Measurements from ENCODE around the gene POGLUT3. TPM values are rescaled to one million over a fixed set of nuclear protein-coding genes. Genes with fewer than 3 reads are reported as not detected.

The POGLUT3 gene
- total and polyA plus RNA-seq, 2 experiments from 2014 or later: 21.6 to 23.9 TPM

- peaks cover 31% of the 10 kb centered on the region for H3K79me2 ChIP-seq (ENCODE audit: insufficient read depth)
- H3K27ac ChIP-seq: no peak overlapping the region
Measured at GRCh38 chr11:108495326-108495725, 2.9 kb downstream of the POGLUT3 start.

GRCh38 chr11:108494182-108494581, 4.0 kb downstream of the POGLUT3 start:
- in situ Hi-C loops (cut with MboI): no loop called here
- DNase-seq: no peak
- H3K27me3 ChIP-seq (replicated peaks; ENCODE audit: insufficient read depth): no peaks in the 10 kb centered on the region
- no peak overlapping the region for H3K9ac ChIP-seq
- no peaks in the 10 kb centered on the region for H3K9me2 ChIP-seq (ENCODE audit: insufficient read depth)
- H3K27ac ChIP-seq: no peak overlapping the region
- no peak for TF ChIP-seq EZH2phosphoT487 (IDR thresholded peaks at IDR 0.05; ENCODE audit: insufficient read depth, low read depth)
- no peak for TF ChIP-seq EZH2 (IDR thresholded peaks at IDR 0.05; ENCODE audit: insufficient read depth, poor library complexity, severe bottlenecking)
- no peak overlapping the region for H3K4me2 ChIP-seq (ENCODE audit: unreplicated experiment)
- no peaks in the 10 kb centered on the region for H4K20me1 ChIP-seq (ENCODE audit: insufficient read depth)
- peaks cover 11% of the 10 kb centered on the region for H3K4me1 ChIP-seq (ENCODE audit: insufficient read depth)
- H3K4me3 ChIP-seq: no peak overlapping the region
- WGBS, 2 experiments (ENCODE audit: low coverage in 1 of 2, low lambda C conversion rate in 2 of 2, missing lambda C conversion rate in 2 of 2): 39 to 47% methylated on average over 6 of the region's 6 CpGs
- peaks cover 19% of the 10 kb centered on the region for H3F3A ChIP-seq (ENCODE audit: insufficient read depth)
- H3K79me2 ChIP-seq (ENCODE audit: insufficient read depth): peaks cover 31% of the 10 kb centered on the region
- H2AFZ ChIP-seq: no peak overlapping the region
- no peaks in the 10 kb centered on the region for H3K9me3 ChIP-seq (ENCODE audit: low read depth)
- no peaks in the 10 kb centered on the region for H3K36me3 ChIP-seq (ENCODE audit: low read depth)

More at GRCh38 chr11:108495326-108495725, 2.9 kb downstream of the POGLUT3 start:
- Histone ChIP-seq H4K20me1 (ENCODE audit: insufficient read depth) (no peaks in the 10 kb centered on the region), H3K4me1 (ENCODE audit: insufficient read depth) (peaks cover 11% of the 10 kb centered on the region), H3K4me2 (ENCODE audit: unreplicated experiment) (no peak overlapping the region), H3K4me3 (no peak overlapping the region), H3K27me3 (replicated peaks; ENCODE audit: insufficient read depth) (no peaks in the 10 kb centered on the region), H3K36me3 (ENCODE audit: low read depth) (no peaks in the 10 kb centered on the region), H3K9me3 (ENCODE audit: low read depth) (no peaks in the 10 kb centered on the region), H2AFZ (no peak overlapping the region), H3F3A (ENCODE audit: insufficient read depth) (peaks cover 20% of the 10 kb centered on the region), H3K9ac (no peak overlapping the region), H3K9me2 (ENCODE audit: insufficient read depth) (no peaks in the 10 kb centered on the region)
- in situ Hi-C loops (cut with MboI): no loop called here
- TF ChIP-seq EZH2 (IDR thresholded peaks at IDR 0.05; ENCODE audit: insufficient read depth, poor library complexity, severe bottlenecking): no peak
- TF ChIP-seq EZH2phosphoT487 (IDR thresholded peaks at IDR 0.05; ENCODE audit: insufficient read depth, low read depth): no peak
- 83 to 85% methylated on average over 3 of the region's 3 CpGs for WGBS, 2 experiments (ENCODE audit: low coverage in 1 of 2, low lambda C conversion rate in 2 of 2, missing lambda C conversion rate in 2 of 2)
- DNase-seq: no peak

- TF ChIP-seq EZH2 (IDR thresholded peaks at IDR 0.05; ENCODE audit: insufficient read depth, poor library complexity, severe bottlenecking): no peak
- TF ChIP-seq EZH2phosphoT487 (IDR thresholded peaks at IDR 0.05; ENCODE audit: insufficient read depth, low read depth): no peak
- Histone ChIP-seq H3K4me2 (ENCODE audit: unreplicated experiment) (no peak overlapping the region), H3K9ac (no peak overlapping the region), H3K9me3 (ENCODE audit: low read depth) (no peaks in the 10 kb centered on the region), H2AFZ (no peak overlapping the region), H3K27me3 (replicated peaks; ENCODE audit: insufficient read depth) (no peaks in the 10 kb centered on the region), H3K36me3 (ENCODE audit: low read depth) (no peaks in the 10 kb centered on the region), H3K4me3 (no peak overlapping the region), H4K20me1 (ENCODE audit: insufficient read depth) (no peaks in the 10 kb centered on the region), H3K4me1 (ENCODE audit: insufficient read depth) (peaks cover 8% of the 10 kb centered on the region), H3K27ac (no peak overlapping the region), H3K79me2 (ENCODE audit: insufficient read depth) (peaks cover 31% of the 10 kb centered on the region), H3K9me2 (ENCODE audit: insufficient read depth) (no peaks in the 10 kb centered on the region), H3F3A (ENCODE audit: insufficient read depth) (peaks cover 14% of the 10 kb centered on the region)
- no peak for DNase-seq
- WGBS, 2 experiments (ENCODE audit: low coverage in 1 of 2, low lambda C conversion rate in 2 of 2, missing lambda C conversion rate in 2 of 2): 98 to 100% methylated on average over 3 of the region's 3 CpGs
- in situ Hi-C loops (cut with MboI): no loop called here
Measured at GRCh38 chr11:108491936-108492335, 6.2 kb downstream of the POGLUT3 start.

GRCh38 chr11:108486828-108487227, 11.4 kb downstream of the POGLUT3 start:
- H3F3A ChIP-seq (ENCODE audit: insufficient read depth): no peaks in the 10 kb centered on the region
- H3K27ac ChIP-seq: no peak overlapping the region
- 0 out of 2 replicates have a peak, but pooled peaks cover 3% of the 10 kb centered on the region for H3K79me2 ChIP-seq (ENCODE audit: insufficient read depth)
- no peaks in the 10 kb centered on the region for H3K9me2 ChIP-seq (ENCODE audit: insufficient read depth)
- H3K9me3 ChIP-seq (ENCODE audit: low read depth): no peaks in the 10 kb centered on the region
- 90 to 100% methylated on average over 3 of the region's 3 CpGs for WGBS, 2 experiments (ENCODE audit: low coverage in 1 of 2, low lambda C conversion rate in 2 of 2, missing lambda C conversion rate in 2 of 2)
- no peak for DNase-seq
- H3K4me3 ChIP-seq: no peak overlapping the region
- no peak overlapping the region for H2AFZ ChIP-seq
- H3K36me3 ChIP-seq (ENCODE audit: low read depth): no peaks in the 10 kb centered on the region
- no peaks in the 10 kb centered on the region for H4K20me1 ChIP-seq (ENCODE audit: insufficient read depth)
- no peak overlapping the region for H3K9ac ChIP-seq
- H3K4me2 ChIP-seq (ENCODE audit: unreplicated experiment): no peak overlapping the region
- in situ Hi-C loops (cut with MboI): no loop called here
- no peaks in the 10 kb centered on the region for H3K27me3 ChIP-seq (replicated peaks; ENCODE audit: insufficient read depth)
- TF ChIP-seq EZH2 (IDR thresholded peaks at IDR 0.05; ENCODE audit: insufficient read depth, poor library complexity, severe bottlenecking) (no peak), EZH2phosphoT487 (IDR thresholded peaks at IDR 0.05; ENCODE audit: insufficient read depth, low read depth) (no peak)
- H3K4me1 ChIP-seq (ENCODE audit: insufficient read depth): no peaks in the 10 kb centered on the region

GRCh38 chr11:108486331-108486730, 11.9 kb downstream of the POGLUT3 start:
- in situ Hi-C loops (cut with MboI): no loop called here
- H3F3A ChIP-seq (ENCODE audit: insufficient read depth): no peaks in the 10 kb centered on the region
- H3K9me2 ChIP-seq (ENCODE audit: insufficient read depth): no peaks in the 10 kb centered on the region
- no peak overlapping the region for H3K27ac ChIP-seq
- 94 to 97% methylated on average over 3 of the region's 3 CpGs for WGBS, 2 experiments (ENCODE audit: low coverage in 1 of 2, low lambda C conversion rate in 2 of 2, missing lambda C conversion rate in 2 of 2)
- H3K9me3 ChIP-seq (ENCODE audit: low read depth): no peaks in the 10 kb centered on the region
- H3K79me2 ChIP-seq (ENCODE audit: insufficient read depth): 0 out of 2 replicates have a peak, but pooled peaks cover 2% of the 10 kb centered on the region
- no peaks in the 10 kb centered on the region for H3K4me1 ChIP-seq (ENCODE audit: insufficient read depth)
- TF ChIP-seq EZH2phosphoT487 (IDR thresholded peaks at IDR 0.05; ENCODE audit: insufficient read depth, low read depth): no peak
- TF ChIP-seq EZH2 (IDR thresholded peaks at IDR 0.05; ENCODE audit: insufficient read depth, poor library complexity, severe bottlenecking): no peak
- H3K27me3 ChIP-seq (replicated peaks; ENCODE audit: insufficient read depth): no peaks in the 10 kb centered on the region
- DNase-seq: no peak
- H3K4me2 ChIP-seq (ENCODE audit: unreplicated experiment): no peak overlapping the region
- no peaks in the 10 kb centered on the region for H4K20me1 ChIP-seq (ENCODE audit: insufficient read depth)
- no peak overlapping the region for H2AFZ ChIP-seq
- H3K9ac ChIP-seq: no peak overlapping the region
- 0 out of 2 replicates have a peak, but pooled peaks cover 2% of the 10 kb centered on the region for H3K36me3 ChIP-seq (ENCODE audit: low read depth)
- H3K4me3 ChIP-seq: no peak overlapping the region

All from GM23248 (cell line).